H1 (cell line): ENCODE measurements around the gene ZBTB16.

Source experiments
- BRCA1 ChIP-seq: IDR thresholded peaks from 2 replicates; pipeline ENCODE4 v1.6.1; 2012; ENCODE audit warnings: low read depth, low read length, improper control_type of control experiment
- POLR2A ChIP-seq, 2 experiments: IDR thresholded peaks; 1 replicate in 1 of 2; 2 replicates in 1 of 2; pipeline ENCODE4 v1.6.1; 2011; ENCODE audit warnings: low read depth in 2 of 2, low read length in 2 of 2, mild to moderate bottlenecking in 2 of 2; ENCODE audit errors: control extremely low read depth in 1 of 2
- TF ChIP-seq, protein P1 (sequence below), 3 experiments: IDR thresholded peaks; 1 replicate in 2 of 3; 2 replicates in 1 of 3; pipeline versions ENCODE4 v1.5.1 to v1.6.1; 2011; ENCODE audit warnings: low read length in 3 of 3, mild to moderate bottlenecking in 3 of 3, inconsistent platforms in 2 of 3, low read depth in 1 of 3, moderate library complexity in 1 of 3; ENCODE audit not compliant: insufficient read depth in 1 of 3; ENCODE audit errors: control extremely low read depth in 1 of 3

DNA sequence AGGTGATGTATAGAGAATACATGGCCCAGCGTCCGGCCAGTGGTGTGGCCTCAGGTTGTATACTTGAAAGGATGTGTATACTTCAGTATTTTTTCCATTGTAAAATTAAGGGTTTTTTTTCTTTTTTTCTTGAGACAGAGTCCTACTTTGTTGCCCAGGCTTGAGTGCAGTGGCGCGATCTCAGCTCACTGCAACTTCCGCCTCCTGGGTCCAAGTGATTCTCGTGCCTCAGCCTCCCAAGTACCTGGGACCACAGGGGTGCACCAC, 15.8 kb downstream of the ZBTB16 start:
- TF ChIP-seq, protein P1, sequence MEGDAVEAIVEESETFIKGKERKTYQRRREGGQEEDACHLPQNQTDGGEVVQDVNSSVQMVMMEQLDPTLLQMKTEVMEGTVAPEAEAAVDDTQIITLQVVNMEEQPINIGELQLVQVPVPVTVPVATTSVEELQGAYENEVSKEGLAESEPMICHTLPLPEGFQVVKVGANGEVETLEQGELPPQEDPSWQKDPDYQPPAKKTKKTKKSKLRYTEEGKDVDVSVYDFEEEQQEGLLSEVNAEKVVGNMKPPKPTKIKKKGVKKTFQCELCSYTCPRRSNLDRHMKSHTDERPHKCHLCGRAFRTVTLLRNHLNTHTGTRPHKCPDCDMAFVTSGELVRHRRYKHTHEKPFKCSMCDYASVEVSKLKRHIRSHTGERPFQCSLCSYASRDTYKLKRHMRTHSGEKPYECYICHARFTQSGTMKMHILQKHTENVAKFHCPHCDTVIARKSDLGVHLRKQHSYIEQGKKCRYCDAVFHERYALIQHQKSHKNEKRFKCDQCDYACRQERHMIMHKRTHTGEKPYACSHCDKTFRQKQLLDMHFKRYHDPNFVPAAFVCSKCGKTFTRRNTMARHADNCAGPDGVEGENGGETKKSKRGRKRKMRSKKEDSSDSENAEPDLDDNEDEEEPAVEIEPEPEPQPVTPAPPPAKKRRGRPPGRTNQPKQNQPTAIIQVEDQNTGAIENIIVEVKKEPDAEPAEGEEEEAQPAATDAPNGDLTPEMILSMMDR (IDR thresholded peaks at IDR 0.05; ENCODE audit: control extremely low read depth in 1 of 3, insufficient read depth in 1 of 3, low read depth in 1 of 3, low read length in 3 of 3), result no peak
- TF ChIP-seq POLR2A (IDR thresholded peaks at IDR 0.05; ENCODE audit: control extremely low read depth in 1 of 2, low read depth in 2 of 2, low read length in 2 of 2) (no peak), BRCA1 (no peak)
